ENCODE data around the gene COX4I1.

- TF ChIP-seq POLR2A (IDR thresholded peaks at IDR 0.05; ENCODE audit: low read depth, low read length) (no peak), POLR2AphosphoS5 (IDR thresholded peaks at IDR 0.05; ENCODE audit: low read depth, low read length) (no peak), SPI1 (IDR thresholded peaks at IDR 0.05; ENCODE audit: low read depth, low read length) (no peak), TAF1 (IDR thresholded peaks at IDR 0.05; ENCODE audit: low read depth, low read length) (no peak)
Observed at GRCh38 chr16:85782451-85782850, 17.0 kb upstream of the COX4I1 start.
